WTC11 (cell line): ENCODE data around the gene MX1. TPM values are rescaled to one million over a fixed set of nuclear protein-coding genes. Genes with fewer than 3 reads are reported as not detected.
A peak's percentile ranks its signal among the peaks of the same experiment; 100 is the strongest.

Experiments used
- ATAC-seq: fragments of 200-7000 bp; cut with Tn5 transposase; 2 replicates; pipeline ENCODE4 v1.10.0; 2021; ENCODE audit warnings: mild to moderate bottlenecking, moderate library complexity
- CTCF ChIA-PET: fragments of 300-600 bp; sonication (Branson Sonifier 250); formaldehyde crosslinking; loops from one replicate; lab custom pipeline; 2021; ENCODE audit warnings: antibody characterized with exemption; lab: Charles Lee
- POLR2A ChIA-PET: fragments of 350-600 bp; sonication (Branson Sonifier 250); formaldehyde crosslinking; loops from one replicate; lab custom pipeline; 2021; ENCODE audit warnings: antibody characterized with exemption; lab: Charles Lee
- DNase-seq: peaks from one replicate; pipeline ENCODE4 v3.0.0; 2021; ENCODE audit warnings: low spot score
- H3K27ac Mint-ChIP-seq: 2 replicates; pipeline ENCODE4 v1.8.0; 2021; ENCODE audit warnings: mixed read lengths
- H3K27me3 Mint-ChIP-seq: 2 replicates; pipeline ENCODE4 v1.8.0; 2021; ENCODE audit warnings: low read depth, mild to moderate bottlenecking, moderate library complexity, mixed read lengths
- H3K36me3 Mint-ChIP-seq: 2 replicates; pipeline ENCODE4 v1.8.0; 2021; ENCODE audit warnings: mixed read lengths
- H3K4me1 Mint-ChIP-seq: 2 replicates; pipeline ENCODE4 v1.8.0; 2022; ENCODE audit warnings: mixed read lengths
- H3K4me3 Mint-ChIP-seq: 2 replicates; pipeline ENCODE4 v1.8.0; 2021; ENCODE audit warnings: mild to moderate bottlenecking, moderate library complexity, mixed read lengths
- H3K9me3 Mint-ChIP-seq: 2 replicates; pipeline ENCODE4 v1.8.0; 2021; ENCODE audit warnings: mixed read lengths
- EMX1 ChIP-seq: fragments of 250-450 bp; sonication (Bioruptor Pico); IDR thresholded peaks from 2 replicates; pipeline ENCODE4 v1.8.0; 2021; ENCODE audit warnings: mild to moderate bottlenecking
- ERG ChIP-seq: fragments of 250-450 bp; sonication (Bioruptor Pico); IDR thresholded peaks from 2 replicates; pipeline ENCODE4 v1.8.0; 2021; ENCODE audit warnings: mild to moderate bottlenecking
- ESRRA ChIP-seq: sonication (generic); formaldehyde crosslinking; IDR thresholded peaks from 2 replicates; pipeline ENCODE4 v1.8.1; 2022; ENCODE audit warnings: mild to moderate bottlenecking, missing genetic modification reagents, borderline replicate concordance
- ETV6 ChIP-seq: sonication (generic); formaldehyde crosslinking; IDR thresholded peaks from 2 replicates; pipeline ENCODE4 v1.8.1; 2022; ENCODE audit warnings: mild to moderate bottlenecking, missing genetic modification reagents
- GABPB1 ChIP-seq: sonication (generic); formaldehyde crosslinking; IDR thresholded peaks from 2 replicates; pipeline ENCODE4 v1.8.1; 2023; ENCODE audit warnings: mild to moderate bottlenecking, missing genetic modification reagents
- JAZF1 ChIP-seq: fragments of 250-450 bp; sonication (Bioruptor Pico); IDR thresholded peaks from 2 replicates; pipeline ENCODE4 v1.9.0; 2021; ENCODE audit warnings: moderate library complexity, mild to moderate bottlenecking, inconsistent platforms
- NR3C1 ChIP-seq: sonication (generic); formaldehyde crosslinking; conservative IDR thresholded peaks from 2 replicates; pipeline ENCODE4 v1.8.1; 2023; ENCODE audit warnings: low read depth, mild to moderate bottlenecking, missing genetic modification reagents
- OVOL2 ChIP-seq: fragments of 250-450 bp; sonication (Bioruptor Pico); IDR thresholded peaks from 2 replicates; pipeline ENCODE4 v1.9.0; 2021; ENCODE audit warnings: mild to moderate bottlenecking, borderline replicate concordance
- RELA ChIP-seq: sonication (generic); formaldehyde crosslinking; IDR thresholded peaks from 2 replicates; pipeline ENCODE4 v1.8.1; 2022; ENCODE audit warnings: missing genetic modification reagents, mild to moderate bottlenecking, borderline replicate concordance
- SMAD4 ChIP-seq: sonication (generic); formaldehyde crosslinking; IDR thresholded peaks from 2 replicates; pipeline ENCODE4 v1.8.0; 2022; ENCODE audit warnings: mild to moderate bottlenecking, missing genetic modification reagents
- SP1 ChIP-seq: sonication (generic); formaldehyde crosslinking; conservative IDR thresholded peaks from 2 replicates; pipeline ENCODE4 v1.8.1; 2022; ENCODE audit warnings: missing genetic modification reagents
- STAT6 ChIP-seq: sonication (generic); formaldehyde crosslinking; conservative IDR thresholded peaks from 2 replicates; pipeline ENCODE4 v1.8.1; 2023; ENCODE audit warnings: mild to moderate bottlenecking, low read depth, missing genetic modification reagents, moderate library complexity
- TP53 ChIP-seq: sonication (generic); formaldehyde crosslinking; IDR thresholded peaks from 2 replicates; pipeline ENCODE4 v1.8.1; 2023; ENCODE audit warnings: mild to moderate bottlenecking, missing genetic modification reagents
- ZNF263 ChIP-seq: sonication (generic); formaldehyde crosslinking; IDR thresholded peaks from 2 replicates; pipeline ENCODE4 v1.8.1; 2022; ENCODE audit warnings: low read depth, mild to moderate bottlenecking, moderate library complexity, missing genetic modification reagents
- ZSCAN18 ChIP-seq: fragments of 250-450 bp; sonication (Bioruptor Pico); IDR thresholded peaks from 2 replicates; pipeline ENCODE4 v2.1.2; 2022; ENCODE audit warnings: mild to moderate bottlenecking, moderate library complexity
- total RNA-seq: library from RNA; stranded (reverse); gene quantifications from 3 replicates; pipeline ENCODE4 v1.2.3, GENCODE V29; 2021
- TF ChIP-seq, protein P1 (sequence below): sonication (generic); formaldehyde crosslinking; IDR thresholded peaks from 2 replicates; pipeline ENCODE4 v1.8.1; 2022; ENCODE audit warnings: mild to moderate bottlenecking, missing genetic modification reagents, moderate library complexity, borderline replicate concordance
- TF ChIP-seq, protein P2 (sequence below): sonication (generic); formaldehyde crosslinking; conservative IDR thresholded peaks from 2 replicates; pipeline ENCODE4 v1.8.1; 2022; ENCODE audit warnings: mild to moderate bottlenecking, missing genetic modification reagents
- TF ChIP-seq, protein P3 (sequence below): fragments of 250-450 bp; sonication (Bioruptor Pico); conservative IDR thresholded peaks from 2 replicates; pipeline ENCODE4 v1.9.0; 2021; ENCODE audit warnings: mild to moderate bottlenecking
- TF ChIP-seq, protein P4 (sequence below): sonication (generic); formaldehyde crosslinking; IDR thresholded peaks from 2 replicates; pipeline ENCODE4 v1.8.0; 2023; ENCODE audit warnings: missing genetic modification reagents

The MX1 gene
- total RNA-seq, 1 experiment from 2014 or later: 3.6 TPM

DNA sequence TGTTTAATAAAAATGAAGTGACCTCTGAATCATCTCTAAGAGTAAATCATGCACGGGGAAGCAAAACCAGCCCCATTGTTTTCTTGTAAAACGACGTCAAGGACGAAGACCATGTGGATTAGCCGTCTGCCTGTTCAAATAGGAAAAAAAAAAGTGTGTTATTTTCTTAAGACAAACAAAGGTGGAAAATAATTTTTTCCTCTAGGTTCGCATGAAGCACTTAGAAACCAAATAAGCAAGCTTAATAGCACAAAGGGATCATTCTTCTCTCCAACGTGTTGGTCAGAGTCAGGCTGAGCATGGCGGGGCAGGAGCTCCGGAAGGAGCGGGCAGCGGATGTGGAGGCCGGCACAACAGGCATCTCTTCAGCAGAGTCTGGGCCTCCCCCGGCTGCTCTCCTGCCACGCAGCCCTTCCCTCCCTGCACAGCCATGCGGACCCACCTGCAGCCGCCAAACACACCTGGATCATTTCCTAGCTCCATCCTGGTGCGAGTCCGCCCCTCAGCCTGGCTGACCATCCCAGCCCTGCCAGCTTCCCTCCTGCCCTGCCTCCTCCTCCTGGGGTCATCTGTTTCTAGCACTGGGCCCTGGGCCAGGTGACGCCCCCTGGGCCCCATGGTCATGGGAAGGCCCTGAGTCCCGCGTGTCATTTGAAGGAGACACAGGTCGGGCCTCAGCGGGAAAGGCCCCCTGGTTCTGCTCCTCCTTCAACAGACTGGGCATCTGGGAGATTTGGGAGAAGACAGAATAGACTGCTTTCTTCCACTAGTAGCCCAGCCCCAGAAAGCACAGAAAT lies 40.2 kb downstream of the MX1 start (continued):
- TF ChIP-seq, protein P1, sequence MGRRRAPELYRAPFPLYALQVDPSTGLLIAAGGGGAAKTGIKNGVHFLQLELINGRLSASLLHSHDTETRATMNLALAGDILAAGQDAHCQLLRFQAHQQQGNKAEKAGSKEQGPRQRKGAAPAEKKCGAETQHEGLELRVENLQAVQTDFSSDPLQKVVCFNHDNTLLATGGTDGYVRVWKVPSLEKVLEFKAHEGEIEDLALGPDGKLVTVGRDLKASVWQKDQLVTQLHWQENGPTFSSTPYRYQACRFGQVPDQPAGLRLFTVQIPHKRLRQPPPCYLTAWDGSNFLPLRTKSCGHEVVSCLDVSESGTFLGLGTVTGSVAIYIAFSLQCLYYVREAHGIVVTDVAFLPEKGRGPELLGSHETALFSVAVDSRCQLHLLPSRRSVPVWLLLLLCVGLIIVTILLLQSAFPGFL (CRISPR knock-in tag): no peak
- no peak for TF ChIP-seq EMX1
- no peak for TF ChIP-seq ESRRA (CRISPR knock-in tag)
- TF ChIP-seq, protein P2, sequence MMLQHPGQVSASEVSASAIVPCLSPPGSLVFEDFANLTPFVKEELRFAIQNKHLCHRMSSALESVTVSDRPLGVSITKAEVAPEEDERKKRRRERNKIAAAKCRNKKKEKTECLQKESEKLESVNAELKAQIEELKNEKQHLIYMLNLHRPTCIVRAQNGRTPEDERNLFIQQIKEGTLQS (CRISPR knock-in tag): no peak

- H3K4me1 Mint-ChIP-seq: peaks cover 8% of the 10 kb centered on the region
- POLR2A ChIA-PET: no interaction called here
- CTCF ChIA-PET: interaction anchor here (1.2 kb wide), 1 partner anchor 187 kb away, joined by 3 read pairs; no protein-coding TSS in a partner anchor
- peaks cover 29% of the 10 kb centered on the region for H3K36me3 Mint-ChIP-seq
- peak overlapping the region; percentile 30; the same call in 1 of the 2 replicates for H3K27ac Mint-ChIP-seq
- no peak overlapping the region for H3K4me3 Mint-ChIP-seq
- H3K27me3 Mint-ChIP-seq: no peaks in the 10 kb centered on the region
- DNase-seq (no peak), ATAC-seq (no peak)
- no peaks in the 10 kb centered on the region for H3K9me3 Mint-ChIP-seq
- TF ChIP-seq, protein P3, sequence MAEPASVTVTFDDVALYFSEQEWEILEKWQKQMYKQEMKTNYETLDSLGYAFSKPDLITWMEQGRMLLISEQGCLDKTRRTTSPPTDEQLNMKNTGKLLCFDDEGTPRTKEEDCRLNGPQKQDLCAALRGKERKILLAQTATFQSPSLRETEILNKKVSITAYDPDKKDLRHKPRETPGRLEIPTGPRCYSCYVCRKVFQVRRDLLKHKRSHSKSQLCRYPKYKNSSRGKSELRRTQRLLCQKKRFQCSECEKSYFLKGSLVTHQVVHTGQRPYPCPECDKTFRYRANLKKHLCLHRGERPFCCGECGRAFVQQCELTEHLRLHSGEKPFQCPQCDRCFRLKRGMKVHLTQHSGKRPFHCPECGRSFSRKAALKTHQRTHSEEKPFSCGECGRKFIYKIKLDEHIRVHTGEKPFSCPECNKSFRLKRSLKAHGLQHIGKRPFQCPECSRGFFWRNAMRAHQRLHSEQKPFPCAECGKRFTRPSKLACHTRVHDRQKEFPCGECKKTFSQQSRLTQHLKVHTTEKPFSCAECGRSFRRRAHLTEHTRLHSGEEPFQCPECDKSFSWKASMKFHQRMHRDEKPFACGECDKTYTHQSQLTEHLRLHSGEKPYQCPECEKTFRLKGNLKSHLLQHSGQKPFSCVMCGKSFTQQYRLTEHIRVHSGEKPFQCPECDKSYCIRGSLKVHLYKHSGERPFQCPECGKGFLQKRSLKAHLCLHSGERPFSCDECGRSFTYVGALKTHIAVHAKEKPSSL (CRISPR knock-in tag): no peak
- no peak for TF ChIP-seq RELA (CRISPR knock-in tag)
- TF ChIP-seq SP1: no peak
- TF ChIP-seq TP53 (CRISPR knock-in tag): no peak
- TF ChIP-seq, protein P1 (CRISPR knock-in tag): no peak
- no peak for TF ChIP-seq GABPB1
- no peak for TF ChIP-seq ESRRA (CRISPR knock-in tag)
- TF ChIP-seq, protein P4, sequence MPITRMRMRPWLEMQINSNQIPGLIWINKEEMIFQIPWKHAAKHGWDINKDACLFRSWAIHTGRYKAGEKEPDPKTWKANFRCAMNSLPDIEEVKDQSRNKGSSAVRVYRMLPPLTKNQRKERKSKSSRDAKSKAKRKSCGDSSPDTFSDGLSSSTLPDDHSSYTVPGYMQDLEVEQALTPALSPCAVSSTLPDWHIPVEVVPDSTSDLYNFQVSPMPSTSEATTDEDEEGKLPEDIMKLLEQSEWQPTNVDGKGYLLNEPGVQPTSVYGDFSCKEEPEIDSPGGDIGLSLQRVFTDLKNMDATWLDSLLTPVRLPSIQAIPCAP (CRISPR knock-in tag): no peak
- TF ChIP-seq NR3C1: no peak
- no peak for TF ChIP-seq JAZF1 (CRISPR knock-in tag)
- no peak for TF ChIP-seq ZSCAN18 (CRISPR knock-in tag)
- no peak for TF ChIP-seq SMAD4 (CRISPR knock-in tag)
- TF ChIP-seq OVOL2 (CRISPR knock-in tag): no peak
- no peak for TF ChIP-seq STAT6 (CRISPR knock-in tag)
- no peak for TF ChIP-seq ZNF263 (CRISPR knock-in tag)
- no peak for TF ChIP-seq ERG (CRISPR knock-in tag)
- TF ChIP-seq ETV6 (CRISPR knock-in tag): no peak
Measured at GRCh38 chr21:41470054-41470453, 44.0 kb downstream of the MX1 start.
